AML-193 (cell line): ENCODE measurements around the gene C14orf180.
"Not testable (repeated sequence)": the region's sequence is repeated elsewhere in the genome, so short reads cannot be mapped to it uniquely, and the experiment has no call there.

ENCODE experiments used
- DNase-seq, 2 experiments: peaks; one replicate each; lab custom pipeline; 2025; lab: John Stamatoyannopoulos, UW

The C14orf180 gene

DNA sequence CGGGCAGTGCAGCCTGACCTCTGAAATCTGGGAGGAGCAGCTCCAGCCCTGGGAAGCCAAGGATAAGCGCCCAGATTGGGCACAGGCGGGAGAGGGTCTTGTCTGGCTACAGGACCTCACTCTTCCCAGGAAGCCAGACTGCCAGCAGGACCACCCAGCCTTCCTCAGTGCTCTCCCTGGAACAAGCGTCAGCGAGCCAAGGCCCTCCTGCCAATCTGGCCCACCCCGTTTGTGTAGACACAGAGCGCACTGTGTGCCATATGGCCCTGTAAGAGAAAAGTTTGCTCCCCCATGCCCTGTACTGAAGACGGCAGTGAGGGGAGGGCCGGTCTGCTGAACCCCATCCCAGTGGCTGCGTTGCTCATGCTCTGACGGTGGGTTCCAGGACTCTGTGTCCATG lies 1.2 kb upstream of the C14orf180 start:
- no peak for DNase-seq

DNA sequence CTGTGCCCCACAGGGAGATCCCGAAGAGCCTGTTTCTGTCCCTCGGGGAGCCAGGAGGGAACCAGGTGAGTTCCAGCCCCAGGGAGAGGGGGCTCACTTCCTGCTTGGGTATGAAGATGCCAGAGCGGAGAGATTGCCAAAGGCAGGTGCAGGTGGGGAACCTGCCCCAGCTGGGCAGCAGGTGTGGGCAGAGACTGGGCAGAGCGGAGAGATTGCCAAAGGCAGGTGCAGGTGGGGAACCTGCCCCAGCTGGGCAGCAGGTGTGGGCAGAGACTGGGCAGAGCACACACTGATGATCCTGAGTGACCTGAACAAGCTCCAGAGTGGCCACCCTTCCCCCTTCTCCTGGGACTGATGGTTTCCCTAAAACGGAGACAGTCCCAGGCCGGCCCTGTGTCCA lies 375 bp downstream of the C14orf180 start:
- not testable (repeated sequence) for DNase-seq

DNA sequence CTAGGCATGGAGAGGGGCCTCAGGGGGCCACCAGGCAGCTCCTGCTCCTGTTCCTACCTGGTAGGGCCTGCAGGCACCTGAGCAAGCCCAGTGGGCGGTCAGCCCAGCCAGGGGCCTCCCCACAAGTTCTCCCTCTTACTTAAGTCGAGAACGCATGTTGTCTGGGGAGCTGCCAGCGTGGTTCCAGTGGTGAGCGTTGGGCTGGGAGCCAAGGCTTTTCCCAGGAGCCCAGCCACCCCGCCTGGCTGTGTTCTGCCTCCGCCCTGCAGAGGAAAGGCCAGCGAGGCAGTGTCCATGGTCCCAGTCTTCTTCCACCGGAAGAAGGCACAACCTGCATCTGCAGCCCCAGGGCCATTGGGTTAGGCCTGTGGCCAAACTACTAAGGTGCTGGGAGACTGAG lies 1.4 kb downstream of the C14orf180 start:
- no peak for DNase-seq

DNA sequence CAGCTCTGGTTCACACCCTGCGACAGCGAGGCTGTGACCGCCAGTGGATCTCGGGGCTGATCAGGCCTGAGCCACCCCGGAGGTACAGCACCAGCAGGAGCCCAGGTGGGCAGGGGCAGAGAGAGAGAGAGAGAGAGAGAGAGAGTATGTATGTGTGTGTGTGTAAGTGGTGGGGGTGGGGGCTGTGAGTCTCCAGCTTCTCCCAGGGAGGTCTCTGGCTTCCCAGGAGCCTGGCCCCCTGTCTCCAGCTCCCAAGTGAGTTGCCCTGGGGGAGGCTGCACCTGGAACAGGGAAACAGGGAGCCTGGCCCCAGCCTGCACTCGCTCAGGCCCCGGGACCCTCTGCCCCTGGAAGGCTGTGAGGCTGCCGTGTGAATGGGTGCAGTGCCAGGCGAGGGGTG lies 2.0 kb downstream of the C14orf180 start:
- no peak for DNase-seq

DNA sequence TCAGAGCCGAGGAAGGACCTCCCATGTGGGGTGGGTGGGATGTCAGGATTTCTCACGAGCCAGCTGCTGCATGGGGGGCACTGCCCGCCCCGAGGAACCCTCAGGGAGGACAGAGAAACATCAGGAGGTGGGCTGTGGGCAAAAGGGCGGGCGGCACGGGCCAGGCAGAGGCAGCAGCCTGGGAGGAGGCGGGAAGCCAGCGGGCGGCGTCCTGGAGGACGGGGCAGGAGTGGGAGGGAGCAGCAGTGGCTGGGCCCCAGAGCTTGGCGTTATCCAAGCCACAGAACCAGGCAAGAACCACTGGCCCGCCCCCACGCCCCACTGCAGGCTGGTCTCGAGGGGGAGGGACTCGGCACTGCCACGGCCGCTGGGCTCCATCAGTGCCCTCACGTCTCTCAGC lies 2.4 kb downstream of the C14orf180 start:
- DNase-seq, result no peak

DNA sequence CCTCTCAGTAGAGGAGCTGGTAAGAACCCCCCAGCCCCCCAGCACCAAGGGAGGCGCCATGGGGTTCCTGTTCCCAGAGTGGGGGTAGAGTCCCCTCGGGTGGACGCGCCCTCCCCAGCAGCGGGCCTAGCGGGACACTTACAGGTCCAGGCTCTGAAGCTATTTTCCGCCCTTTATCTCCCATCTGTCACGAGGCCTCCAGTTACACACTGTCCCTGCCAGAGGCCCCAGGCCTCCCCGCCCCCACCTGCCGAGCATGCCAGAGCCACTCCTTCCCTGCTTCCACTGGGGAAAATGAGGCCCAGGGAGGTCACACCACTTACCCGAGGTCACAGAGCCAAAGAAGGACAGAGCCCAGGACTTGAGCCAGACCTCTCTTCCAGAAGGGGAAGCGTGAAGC lies 3.1 kb downstream of the C14orf180 start:
- no peak for DNase-seq

DNA sequence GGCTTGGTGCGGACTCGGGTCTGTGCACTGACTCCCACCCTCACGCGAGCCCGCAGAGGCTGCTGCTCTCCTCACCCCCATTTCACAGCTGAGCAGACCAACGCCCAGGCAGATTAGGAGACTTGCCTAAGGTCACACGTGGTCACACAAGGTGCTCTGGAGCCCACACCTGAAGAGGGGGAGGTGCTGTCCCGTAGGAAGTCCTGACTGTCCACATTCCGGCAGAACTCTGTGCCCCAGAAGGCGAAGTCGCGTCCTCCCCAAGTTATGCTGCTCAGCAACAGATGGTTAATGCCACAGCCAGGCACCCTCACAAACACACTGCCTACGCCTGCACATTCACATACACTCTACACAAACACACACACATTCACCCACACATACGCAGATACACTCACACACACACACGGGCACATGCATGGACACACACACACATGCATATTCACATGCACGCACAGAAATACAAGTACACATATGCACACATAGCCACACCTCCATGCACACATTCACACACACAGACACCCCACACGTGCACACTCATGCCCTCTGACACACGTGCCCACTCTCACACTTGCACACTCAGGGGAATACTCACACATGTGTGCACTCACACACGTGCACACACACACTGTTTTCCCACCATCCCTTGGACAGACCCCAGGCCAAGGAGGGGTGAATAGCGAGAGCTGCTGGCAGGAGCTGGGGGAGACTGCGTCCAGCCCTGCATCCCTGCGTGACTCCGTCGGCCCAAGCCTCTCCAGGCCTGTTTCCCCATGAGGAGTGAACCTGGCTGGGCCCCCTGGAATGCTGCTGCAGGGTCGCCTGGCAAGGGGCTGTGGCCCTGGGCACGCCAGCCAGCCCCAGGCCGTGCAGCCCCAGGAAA lies 4.1 kb downstream of the C14orf180 start:
- no peak for DNase-seq

DNA sequence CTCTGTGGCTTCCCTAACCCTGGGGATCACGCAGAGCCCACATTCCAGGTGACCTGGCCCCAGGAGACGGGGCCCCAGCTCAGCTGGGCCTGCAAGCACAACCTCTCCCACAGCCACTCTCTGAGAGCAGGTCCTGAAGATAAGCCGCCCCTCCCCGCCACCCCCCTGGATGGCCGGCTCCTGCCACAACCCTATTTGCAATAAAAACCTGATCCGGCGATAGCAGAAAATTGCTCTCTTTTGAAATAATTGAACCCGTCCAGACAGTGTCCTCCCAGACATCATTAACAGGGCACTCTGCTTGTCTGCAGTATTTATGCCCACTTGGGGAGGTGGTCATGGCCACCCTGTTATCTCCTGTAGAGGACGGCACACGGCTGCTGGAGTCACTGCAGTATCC lies 5.0 kb downstream of the C14orf180 start:
- DNase-seq, result no peak

DNA sequence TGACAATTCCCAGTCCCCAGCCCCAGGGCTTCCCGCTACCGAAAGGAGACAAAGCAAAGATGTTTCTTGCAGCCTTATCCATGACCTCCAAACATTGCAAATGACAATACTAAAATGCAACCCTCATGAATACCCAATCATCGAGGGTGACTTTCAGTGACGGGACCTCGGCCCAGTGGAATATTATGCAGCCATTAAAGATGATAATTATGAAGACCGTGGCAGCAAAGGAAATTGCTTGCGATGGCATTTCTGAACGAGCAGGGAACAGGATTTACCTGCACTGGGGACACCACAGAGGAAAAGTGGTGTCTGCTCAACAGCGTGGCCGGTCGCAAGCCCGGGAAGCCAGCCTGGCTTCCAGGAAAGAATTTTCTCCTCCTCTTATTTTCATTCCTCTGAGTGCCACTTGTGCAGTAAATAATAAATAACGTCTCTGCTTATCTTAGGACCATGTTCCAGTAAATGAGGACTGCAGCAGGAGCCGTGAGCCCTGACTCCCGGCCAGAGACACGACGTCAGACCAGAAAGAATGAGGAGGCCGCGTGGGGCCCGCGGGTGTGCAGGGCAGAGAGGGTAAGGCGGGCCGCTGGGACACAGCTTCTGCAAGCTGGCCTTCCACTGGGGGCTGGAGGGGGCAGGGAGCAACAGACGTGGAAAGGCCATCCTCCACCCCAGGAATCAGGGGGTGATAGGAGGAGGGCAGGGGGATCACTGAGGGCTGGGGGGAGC lies 6.6 kb downstream of the C14orf180 start:
- DNase-seq, result no peak

DNA sequence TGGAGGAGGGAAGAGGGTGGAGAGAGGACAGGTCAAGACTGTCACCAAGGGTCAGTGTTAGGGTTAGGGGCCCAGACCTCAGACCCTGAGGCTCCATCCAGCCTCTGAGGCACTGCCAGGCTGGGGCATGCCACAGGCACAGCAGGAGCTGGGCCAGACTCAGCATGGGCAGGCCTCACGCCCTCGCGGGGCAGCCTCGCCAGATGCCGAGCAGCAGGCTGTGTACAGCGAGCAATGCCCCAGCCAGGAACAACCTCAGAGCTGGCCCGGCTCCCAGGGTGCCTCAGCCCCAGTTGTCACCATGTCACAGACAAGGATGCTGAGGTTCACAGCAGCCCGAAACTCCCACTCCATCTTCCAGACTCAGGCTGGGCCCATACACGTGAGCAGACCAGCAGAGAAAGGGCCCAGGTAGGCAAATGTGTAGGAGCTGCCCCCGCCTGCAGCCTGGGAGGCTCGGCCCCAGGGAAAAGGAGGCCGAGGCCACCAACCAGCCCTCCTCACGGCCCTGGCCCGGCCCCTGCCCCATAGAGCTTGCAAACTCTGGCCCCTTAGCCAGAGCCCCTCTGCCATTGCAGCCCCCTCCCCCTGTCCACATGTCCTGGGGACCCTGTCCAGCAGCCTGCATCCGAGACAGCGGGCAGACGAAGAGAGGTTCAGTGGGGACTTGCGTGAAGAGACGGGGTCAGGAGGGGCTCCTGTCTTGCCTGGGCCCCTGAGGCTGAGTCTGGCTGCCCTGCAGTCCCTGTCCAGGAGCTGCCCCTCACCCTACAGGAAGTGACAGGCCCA lies 7.5 kb downstream of the C14orf180 start:
- no peak for DNase-seq

DNA sequence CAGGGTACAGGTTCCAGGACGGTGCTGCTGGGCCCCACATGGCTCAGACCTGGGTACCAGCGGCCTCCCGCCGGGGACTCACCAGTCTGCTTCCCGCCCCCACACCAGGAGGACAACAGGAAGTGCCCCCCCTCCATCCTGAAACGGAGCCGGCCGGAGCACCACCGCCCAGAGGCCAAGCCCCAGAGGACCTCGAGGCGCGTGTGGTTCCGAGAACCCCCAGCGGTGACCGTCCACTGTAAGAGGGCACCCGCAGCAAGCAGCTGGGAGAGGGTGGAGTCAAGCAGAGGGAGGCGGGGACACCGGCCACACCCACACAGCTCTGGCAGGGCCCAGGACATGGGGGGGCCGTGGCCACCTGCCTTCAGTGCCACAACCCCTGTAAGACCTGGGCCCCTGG lies 8.1 kb downstream of the C14orf180 start:
- DNase-seq, result no peak

DNA sequence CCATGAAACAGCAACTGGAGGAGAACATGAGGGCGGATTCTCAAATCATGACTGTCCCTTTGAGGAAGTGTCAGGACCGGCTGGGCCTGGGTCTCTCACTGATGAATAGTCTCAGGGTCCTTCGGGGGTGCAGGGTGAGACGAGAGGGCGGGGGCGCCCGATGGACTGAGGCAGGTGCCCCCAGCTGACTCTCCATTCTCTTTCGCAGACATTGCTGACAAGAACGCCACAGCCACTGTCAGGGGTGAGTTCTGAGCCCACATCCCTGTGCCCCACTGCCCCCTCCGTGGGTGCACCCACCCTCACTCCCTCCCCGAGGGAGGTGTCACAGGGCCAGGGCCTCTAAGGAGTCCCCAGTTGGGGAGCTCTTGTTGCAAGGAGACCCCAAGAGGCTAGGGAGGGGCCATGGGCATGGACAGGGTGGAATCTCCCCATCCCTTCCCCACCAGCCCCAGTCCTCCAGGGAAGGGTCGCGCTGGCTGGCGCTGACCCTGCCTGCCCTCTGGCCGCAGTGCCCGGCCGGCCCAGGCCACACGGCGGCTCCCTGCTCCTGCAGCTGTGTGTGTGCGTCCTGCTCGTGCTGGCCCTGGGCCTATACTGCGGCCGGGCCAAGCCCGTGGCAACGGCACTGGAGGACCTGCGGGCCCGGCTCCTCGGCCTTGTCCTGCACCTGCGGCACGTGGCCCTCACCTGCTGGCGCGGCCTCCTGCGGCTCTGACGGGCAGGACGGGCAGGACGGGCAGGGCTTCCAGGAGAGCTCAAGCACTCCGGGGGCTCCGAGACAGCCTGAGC lies 8.7 kb downstream of the C14orf180 start:
- DNase-seq, result no peak

DNA sequence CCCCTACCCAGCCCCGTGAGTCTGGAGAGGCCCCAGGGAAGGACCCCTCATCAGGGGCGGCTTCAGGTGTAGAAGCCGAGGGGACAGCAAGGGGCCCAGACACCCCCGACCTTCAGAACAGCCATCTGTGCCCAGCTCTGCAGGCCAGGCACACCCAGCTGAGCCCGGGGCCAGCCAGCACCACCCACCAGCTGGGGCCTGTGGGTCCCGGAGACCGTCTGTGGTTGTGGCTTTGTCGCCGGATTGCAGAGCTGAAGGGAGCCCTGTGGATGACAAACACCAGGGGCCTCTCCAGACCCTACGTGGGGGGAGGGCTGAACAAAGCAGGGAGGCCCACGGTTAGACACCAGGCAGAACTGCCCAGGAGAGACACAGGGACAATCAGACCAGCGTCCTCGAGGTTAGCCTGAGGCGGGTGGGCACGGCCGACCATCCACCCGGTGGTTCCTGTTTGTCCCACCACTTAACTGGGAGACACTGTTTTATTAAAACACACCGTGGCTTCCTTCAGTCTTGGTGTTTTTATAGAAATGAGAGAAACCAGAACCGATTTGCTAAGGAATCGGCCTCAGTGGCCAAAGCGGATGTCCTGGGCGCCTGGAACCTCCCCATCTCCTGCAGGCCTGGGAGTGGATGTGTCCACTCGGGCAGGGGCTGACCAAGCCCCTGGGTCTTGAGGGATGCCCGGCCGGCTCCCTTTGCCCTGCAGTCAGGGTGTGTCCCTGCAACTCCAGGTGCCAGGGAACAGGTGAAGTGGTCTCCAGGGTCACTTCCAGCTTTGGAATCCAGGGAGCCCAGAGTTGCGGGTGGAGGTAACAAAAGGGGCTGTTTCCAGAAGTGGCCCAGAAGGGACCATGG lies 10.0 kb downstream of the C14orf180 start:
- DNase-seq, result no peak

DNA sequence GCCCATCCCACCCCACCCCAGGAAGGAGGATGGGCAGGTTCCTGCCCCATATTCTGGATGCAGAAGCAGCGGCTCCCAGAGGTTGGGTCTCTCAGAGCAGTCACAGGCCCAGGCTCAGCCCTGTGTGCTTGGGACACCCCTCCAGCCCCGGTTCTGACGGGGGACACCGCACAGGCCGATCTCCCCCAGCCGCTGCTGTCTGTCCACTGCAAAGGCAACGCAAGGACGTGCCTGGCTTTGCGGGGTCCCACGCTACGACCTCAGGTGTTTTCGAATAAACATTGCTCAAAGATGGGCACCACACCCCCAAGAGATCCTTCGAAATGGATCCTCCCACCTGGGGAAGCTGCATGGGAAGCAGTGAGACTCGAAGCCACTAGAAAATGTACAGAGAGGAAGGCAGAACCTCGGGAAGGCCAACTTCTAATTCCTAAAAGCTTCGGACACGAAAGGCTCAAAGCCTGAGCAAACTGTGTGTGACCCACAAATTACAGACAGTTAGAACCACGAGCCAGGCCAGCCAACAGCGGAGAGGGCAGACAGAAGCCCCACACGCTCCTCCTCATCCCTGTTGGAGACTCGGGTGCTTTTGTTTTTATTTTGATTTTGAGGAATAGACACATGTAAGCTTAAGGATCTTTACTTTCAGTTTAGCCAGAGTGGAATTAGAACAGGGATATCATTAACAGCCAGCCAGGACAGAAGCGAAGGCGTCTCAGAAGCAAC lies 10.8 kb downstream of the C14orf180 start:
- no peak for DNase-seq

DNA sequence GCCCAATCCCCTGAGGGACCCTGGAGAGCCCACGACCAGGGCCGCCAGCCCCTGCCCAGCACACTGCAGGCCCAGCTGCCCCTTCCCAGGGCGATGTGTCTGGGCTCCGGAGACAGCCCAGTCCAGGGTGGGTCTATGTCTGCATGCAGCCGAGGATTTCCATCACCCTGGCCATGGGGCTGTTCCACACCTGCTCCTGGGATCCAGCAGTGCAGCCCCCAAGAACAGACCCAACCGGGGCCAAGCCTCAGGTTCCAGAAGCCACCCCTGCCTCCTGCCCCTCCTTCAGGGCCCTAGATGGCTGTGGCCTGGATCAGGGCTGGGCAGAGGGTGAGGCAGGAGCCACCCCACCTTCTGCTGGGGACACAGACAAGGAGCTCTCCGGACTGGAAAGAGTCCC lies 11.5 kb downstream of the C14orf180 start:
- DNase-seq, result no peak

DNA sequence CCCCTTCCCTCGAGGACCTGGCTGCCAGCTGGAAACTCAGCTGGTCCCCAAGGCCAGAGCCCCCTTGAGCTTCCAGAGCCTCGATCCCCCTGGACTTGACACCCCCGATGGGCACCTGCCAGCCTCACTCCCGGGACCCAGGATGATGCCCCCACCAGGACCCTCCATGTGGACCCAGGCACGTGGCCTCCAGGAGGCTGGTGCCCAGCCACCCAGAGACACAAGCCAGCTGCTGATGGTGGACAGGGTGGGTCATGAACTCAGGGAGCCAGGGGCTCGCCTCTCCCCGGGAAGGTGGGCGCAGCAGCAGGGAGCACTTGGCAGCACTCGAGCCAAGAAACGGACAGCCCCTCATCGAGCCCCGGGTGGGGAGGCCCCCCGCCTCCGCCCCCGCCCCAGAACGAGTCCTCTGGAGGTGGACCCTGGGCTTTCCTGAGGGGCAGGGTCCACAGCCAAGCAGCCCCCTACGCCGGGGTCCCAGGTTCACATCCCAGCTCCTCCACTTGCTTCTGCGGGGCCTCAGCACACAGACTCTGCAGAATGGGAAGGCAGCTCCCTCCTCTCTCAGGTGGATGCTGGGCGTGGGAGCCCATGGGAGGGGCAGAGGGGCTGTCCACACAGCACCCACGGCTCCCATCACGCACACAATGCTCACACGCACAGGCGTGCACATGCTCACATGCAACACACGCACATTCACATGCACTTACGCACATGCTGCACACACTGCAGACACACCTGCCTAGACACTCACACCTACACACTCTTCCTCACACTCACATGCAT lies 12.1 kb downstream of the C14orf180 start:
- DNase-seq, result no peak

DNA sequence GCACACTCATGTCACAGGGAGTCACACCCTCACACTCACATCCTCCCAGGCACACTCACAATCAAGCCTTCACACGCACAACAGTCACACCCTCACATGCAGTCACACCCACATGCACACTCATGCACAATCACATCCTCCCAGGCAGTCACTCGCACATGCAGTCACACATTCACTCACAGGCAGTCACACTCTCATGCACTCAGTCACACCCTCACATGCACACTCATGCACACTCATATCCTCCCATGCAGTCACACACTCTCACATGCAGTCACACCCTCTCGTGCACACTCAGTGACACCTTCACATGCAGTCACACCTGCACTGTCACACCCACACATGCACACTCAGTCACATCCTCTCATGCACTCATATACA lies 12.7 kb downstream of the C14orf180 start:
- DNase-seq, result no peak

DNA sequence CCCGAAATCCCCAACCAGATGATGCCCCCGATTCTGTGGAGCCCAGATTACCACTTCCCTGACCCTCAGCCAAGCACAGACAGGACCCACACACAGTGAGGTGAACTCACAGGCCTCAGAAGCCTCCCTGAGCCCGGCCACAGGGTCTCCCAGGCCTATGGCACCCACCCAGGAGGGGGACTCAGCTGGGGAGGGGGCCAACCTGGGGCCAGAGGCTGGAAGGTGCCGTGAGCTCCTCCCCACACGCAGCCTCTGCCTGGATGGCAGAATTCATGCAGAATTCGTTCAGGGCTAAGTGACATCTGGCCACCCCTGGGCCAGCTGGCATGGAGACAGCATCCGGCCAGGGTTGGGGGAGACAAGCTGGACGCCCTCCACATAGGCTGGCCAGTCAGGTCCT lies 13.2 kb downstream of the C14orf180 start:
- DNase-seq, result no peak

DNA sequence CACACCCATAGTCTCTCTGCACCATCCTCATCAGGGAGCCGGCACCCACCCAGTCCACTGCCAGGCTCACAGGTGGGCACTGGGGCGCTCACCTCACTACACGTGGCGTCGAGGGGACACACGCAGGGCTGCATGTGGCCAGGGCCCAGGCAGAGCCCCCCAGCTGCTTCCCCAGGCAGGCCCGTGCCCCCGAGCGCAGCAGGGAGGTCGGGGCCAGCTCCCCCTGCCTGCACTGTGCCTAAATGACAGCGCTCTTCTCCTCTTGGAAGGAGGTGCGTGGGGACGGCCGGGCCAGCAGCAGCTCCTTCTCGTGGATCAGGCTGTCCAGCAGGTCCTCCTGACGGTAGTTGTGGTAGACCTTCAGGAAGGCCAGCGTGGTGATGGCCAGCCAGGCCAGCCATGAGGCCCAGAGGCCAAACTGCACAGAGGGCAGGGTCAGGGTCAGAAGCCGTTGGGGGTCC lies 13.7 kb downstream of the C14orf180 start:
- DNase-seq, result no peak
